Mesothelial cell of epicardium (in vitro differentiated cells): Measurements from ENCODE around the gene ZNF684. TPM values are rescaled to one million over a fixed set of nuclear protein-coding genes. Genes with fewer than 3 reads are reported as not detected.
A peak's percentile ranks its signal among the peaks of the same experiment; 100 is the strongest.
"Not testable (repeated sequence)": the region's sequence is repeated elsewhere in the genome, so short reads cannot be mapped to it uniquely, and the experiment has no call there.

Experiments used
- DNase-seq, 2 experiments: peaks; one replicate each; pipeline ENCODE4 v3.0.0; 2021; ENCODE audit warnings: low spot score in 2 of 2; ENCODE audit not compliant: unreplicated experiment in 2 of 2
- H3K27ac Mint-ChIP-seq: 2 replicates; pipeline ENCODE4 v1.8.0; 2021; ENCODE audit warnings: mixed read lengths
- H3K27me3 Mint-ChIP-seq: 2 replicates; pipeline ENCODE4 v1.8.0; 2021; ENCODE audit warnings: low read depth, mixed read lengths
- H3K36me3 Mint-ChIP-seq: 2 replicates; pipeline ENCODE4 v1.8.0; 2021; ENCODE audit warnings: mixed read lengths
- H3K4me1 Mint-ChIP-seq: 2 replicates; pipeline ENCODE4 v1.8.0; 2021; ENCODE audit warnings: mixed read lengths
- H3K4me3 Mint-ChIP-seq: 2 replicates; pipeline ENCODE4 v1.8.0; 2021; ENCODE audit warnings: mild to moderate bottlenecking, moderate library complexity, mixed read lengths
- H3K9me3 Mint-ChIP-seq: 2 replicates; pipeline ENCODE4 v1.8.0; 2021; ENCODE audit warnings: mixed read lengths
- total RNA-seq: library from RNA; stranded (reverse); gene quantifications from 3 replicates; pipeline ENCODE4 v1.2.1, GENCODE V29; 2021
- TF ChIP-seq, protein P1 (sequence below): fragments of 200-600 bp; sonication (generic); IDR thresholded peaks from one replicate; pipeline ENCODE4 v1.5.0; 2021; ENCODE audit warnings: antibody characterized with exemption; ENCODE audit not compliant: unreplicated experiment

Gene ZNF684
- 2.9 to 6.0 TPM (median 4.7 TPM) in 3 replicates for total RNA-seq

DNA sequence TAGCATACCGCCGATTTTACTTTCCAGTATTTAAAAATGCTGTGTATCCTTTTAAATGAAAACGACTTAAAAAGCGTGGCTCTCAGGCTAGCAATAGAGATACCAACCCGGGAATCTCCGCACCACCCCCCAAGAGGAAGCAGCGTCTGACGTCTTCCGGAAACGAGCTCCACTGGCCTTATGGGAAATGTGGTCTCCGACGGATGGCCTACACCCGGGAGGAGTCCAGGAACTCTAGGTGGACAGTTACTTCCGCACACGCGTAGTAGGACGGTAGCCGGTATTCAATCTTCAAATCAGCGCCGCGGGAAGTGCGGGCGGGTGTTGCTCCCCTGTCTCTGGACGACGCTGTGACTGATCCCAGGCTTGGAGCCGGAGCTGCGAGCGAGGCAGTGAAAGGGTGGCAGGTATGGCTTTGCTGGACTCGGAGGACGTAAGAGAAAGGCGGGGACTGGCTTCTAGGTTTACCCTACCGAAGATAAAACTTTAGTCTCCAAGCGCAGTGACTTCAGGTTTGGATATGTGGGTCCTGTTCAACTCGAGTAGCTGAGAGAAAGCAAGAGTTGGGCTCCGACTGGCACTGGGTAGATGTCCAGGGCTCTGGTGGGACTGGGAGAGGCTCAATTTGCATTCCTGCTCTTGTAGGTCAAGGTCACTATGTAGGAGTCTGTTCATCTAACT lies at the start of gene ZNF684:
TSS of gene ZNF684 (plus strand) at position 257 of the 681 bp plus-strand sequence. CDS start 1,530 bp downstream, outside the sequence.
- Mint-ChIP-seq H3K27ac (peak within 1 kb of the TSS; percentile 98), H3K4me3 (peak within 1 kb of the TSS; percentile 96), H3K36me3 (peaks cover 7% of the 10 kb centered on the region), H3K4me1 (peaks cover 22% of the 10 kb centered on the region), H3K9me3 (peaks cover 23% of the 10 kb centered on the region), H3K27me3 (no peaks in the 10 kb centered on the region)
- TF ChIP-seq, protein P1, sequence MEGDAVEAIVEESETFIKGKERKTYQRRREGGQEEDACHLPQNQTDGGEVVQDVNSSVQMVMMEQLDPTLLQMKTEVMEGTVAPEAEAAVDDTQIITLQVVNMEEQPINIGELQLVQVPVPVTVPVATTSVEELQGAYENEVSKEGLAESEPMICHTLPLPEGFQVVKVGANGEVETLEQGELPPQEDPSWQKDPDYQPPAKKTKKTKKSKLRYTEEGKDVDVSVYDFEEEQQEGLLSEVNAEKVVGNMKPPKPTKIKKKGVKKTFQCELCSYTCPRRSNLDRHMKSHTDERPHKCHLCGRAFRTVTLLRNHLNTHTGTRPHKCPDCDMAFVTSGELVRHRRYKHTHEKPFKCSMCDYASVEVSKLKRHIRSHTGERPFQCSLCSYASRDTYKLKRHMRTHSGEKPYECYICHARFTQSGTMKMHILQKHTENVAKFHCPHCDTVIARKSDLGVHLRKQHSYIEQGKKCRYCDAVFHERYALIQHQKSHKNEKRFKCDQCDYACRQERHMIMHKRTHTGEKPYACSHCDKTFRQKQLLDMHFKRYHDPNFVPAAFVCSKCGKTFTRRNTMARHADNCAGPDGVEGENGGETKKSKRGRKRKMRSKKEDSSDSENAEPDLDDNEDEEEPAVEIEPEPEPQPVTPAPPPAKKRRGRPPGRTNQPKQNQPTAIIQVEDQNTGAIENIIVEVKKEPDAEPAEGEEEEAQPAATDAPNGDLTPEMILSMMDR, result no peak
- DNase-seq, result peak; percentile 55 to 73

DNA sequence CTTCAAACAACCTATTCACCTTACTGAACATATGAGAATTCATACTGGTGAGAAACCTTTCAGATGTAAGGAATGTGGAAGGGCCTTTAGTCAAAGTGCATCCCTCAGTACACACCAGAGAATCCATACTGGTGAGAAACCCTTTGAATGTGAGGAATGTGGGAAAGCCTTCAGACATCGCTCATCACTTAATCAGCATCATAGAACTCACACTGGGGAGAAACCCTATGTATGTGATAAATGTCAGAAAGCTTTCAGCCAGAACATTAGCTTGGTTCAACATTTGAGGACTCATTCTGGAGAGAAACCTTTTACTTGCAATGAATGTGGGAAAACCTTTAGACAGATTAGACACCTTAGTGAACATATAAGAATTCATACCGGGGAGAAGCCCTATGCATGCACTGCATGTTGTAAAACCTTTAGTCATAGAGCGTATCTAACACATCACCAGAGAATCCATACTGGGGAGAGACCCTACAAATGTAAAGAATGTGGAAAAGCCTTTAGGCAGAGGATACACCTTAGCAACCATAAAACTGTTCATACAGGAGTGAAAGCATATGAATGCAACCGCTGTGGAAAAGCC lies 36.0 kb upstream of the ZNF684 start:
- no peaks in the 10 kb centered on the region for H3K4me1 Mint-ChIP-seq
- TF ChIP-seq, protein P1, result no peak
- no peak for DNase-seq
- H3K4me3 Mint-ChIP-seq, result no peak overlapping the region
- H3K9me3 Mint-ChIP-seq, result peaks cover 69% of the 10 kb centered on the region
- no peak overlapping the region for H3K27ac Mint-ChIP-seq
- peaks cover 78% of the 10 kb centered on the region for H3K36me3 Mint-ChIP-seq
- H3K27me3 Mint-ChIP-seq, result no peaks in the 10 kb centered on the region

DNA sequence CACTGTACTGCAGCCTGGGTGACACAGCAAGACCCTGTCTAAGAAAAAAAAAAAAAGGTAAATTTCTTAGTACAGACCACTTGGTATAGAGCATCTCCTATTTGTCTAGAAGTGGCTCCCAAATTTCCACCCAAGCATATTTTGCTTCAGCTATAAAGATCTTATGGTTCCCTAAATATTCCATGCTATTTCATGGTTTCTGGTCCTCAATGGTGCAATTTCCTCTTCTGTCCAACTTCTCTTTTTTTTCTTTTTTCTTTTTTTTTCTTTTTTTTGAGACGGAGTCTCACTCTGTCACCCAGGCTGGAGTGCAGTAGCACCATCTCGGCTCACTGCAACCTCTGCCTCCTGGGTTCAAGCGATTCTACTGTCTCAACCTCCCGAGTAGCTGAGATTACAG lies 28.8 kb upstream of the ZNF684 start:
- not testable (repeated sequence) for H3K27me3 Mint-ChIP-seq, DNase-seq, H3K4me1 Mint-ChIP-seq, H3K4me3 Mint-ChIP-seq, H3K27ac Mint-ChIP-seq
- peaks cover 65% of the 10 kb centered on the region for H3K36me3 Mint-ChIP-seq
- peaks cover 58% of the 10 kb centered on the region for H3K9me3 Mint-ChIP-seq

DNA sequence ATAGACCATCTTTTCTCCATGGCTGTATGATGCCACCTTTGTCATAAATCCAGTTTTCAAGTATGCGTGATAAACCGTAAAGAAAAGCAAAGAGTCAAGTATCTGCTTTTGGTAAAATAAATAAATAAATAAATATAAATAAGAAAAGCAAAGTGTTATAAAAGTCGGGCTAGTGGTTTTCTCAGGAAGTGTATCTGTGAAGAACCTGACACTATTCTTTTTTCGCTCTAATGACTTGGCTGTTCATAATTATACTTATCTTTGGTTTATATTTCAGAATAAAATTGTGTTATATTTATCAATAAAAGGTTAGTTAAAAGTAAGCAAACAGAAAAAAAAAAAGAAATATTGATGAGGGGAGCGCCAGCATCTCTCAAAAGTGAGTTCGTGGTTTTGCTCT lies 23.5 kb upstream of the ZNF684 start:
- H3K4me1 Mint-ChIP-seq, result peaks cover 8% of the 10 kb centered on the region
- TF ChIP-seq, protein P1, result no peak
- H3K4me3 Mint-ChIP-seq, result peak overlapping the region; percentile 81
- H3K27me3 Mint-ChIP-seq, result no peaks in the 10 kb centered on the region
- H3K27ac Mint-ChIP-seq, result peak overlapping the region; percentile 90
- peaks cover 34% of the 10 kb centered on the region for H3K9me3 Mint-ChIP-seq
- H3K36me3 Mint-ChIP-seq, result peaks cover 48% of the 10 kb centered on the region
- DNase-seq, result no peak

DNA sequence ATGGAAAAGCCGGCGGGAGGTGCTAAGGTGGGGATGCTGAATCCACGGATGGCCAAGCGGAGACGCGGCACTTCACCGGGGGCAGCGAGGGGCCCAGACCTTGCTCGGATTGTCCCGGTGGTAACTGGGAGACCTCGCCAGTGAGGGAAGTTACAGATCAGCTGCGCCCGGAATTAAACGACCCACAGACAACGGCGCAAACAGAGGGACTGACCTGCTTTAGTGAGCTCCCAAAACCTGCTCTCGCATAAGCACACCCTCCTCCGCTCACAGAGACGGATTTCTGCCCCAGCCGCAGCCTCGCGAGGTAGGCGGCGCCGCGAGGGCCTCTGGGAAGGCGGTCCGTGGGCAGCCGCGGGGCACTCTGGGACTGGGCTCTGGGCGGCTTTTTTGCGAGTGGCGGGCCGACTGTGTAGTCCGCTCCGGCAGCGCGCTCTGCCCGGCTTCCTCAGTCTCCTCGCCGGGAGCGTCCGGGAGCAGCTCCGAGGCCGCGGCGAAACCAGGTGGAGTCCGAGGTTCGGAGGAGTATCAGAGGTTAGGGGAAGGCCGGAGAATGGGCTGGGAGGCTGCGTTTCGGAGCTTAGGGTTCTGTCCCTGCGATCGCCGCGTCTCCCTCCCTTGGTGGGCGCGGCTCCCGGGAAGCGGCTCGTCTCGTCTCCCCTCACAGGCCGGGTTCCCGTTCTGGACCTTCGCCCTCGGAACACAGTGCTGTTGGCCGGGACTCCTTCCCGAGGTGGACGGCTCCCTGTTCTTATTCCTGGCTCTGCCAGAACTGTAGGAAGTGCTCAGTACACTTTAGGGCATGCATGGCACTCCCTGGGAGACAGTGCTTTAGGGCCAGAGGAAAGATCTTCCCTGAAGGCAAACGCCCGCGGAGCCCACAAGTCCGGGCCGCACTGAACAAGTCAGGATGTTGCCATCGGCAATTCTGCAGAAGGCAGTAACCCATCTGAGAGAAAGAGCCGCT lies 22.8 kb upstream of the ZNF684 start, which contains the start of gene EXO5:
TSS of gene EXO5 (plus strand) at position 393 of the 967 bp plus-strand sequence. CDS start 5,778 bp downstream, outside the sequence.
- Mint-ChIP-seq H3K4me3 (peak within 1 kb of the TSS; percentile 81), H3K9me3 (peaks cover 31% of the 10 kb centered on the region), H3K27ac (peak within 1 kb of the TSS; percentile 90), H3K36me3 (peaks cover 44% of the 10 kb centered on the region), H3K4me1 (peaks cover 8% of the 10 kb centered on the region), H3K27me3 (no peaks in the 10 kb centered on the region)
- TF ChIP-seq, protein P1, result no peak
- DNase-seq, result peak; percentile 55 to 79
